ENCODE data around the gene CLDN34. TPM values are rescaled to one million over a fixed set of nuclear protein-coding genes. Genes with fewer than 3 reads are reported as not detected.
A peak's percentile ranks its signal among the peaks of the same experiment; 100 is the strongest.

CLDN34 gene
- total and polyA plus RNA-seq, 8 donors = 0.18 to 0.73 TPM; not detected in 6

- WGBS, 5 donors = 78 to 92% (median 82%) methylated on average over 4 to 10 of the region's 10 CpGs
- Histone ChIP-seq H3K4me3 (no peak overlapping the region), H3K36me3 (peaks cover 0 to 21% (median 10%) of the 10 kb centered on the region in 4 donors), H3K9me3 (peaks cover 0 to 2% (median 0%) of the 10 kb centered on the region in 4 donors), H3K27me3 (no peaks in the 10 kb centered on the region), H3K4me1 (no peaks in the 10 kb centered on the region), H3K27ac (no peak overlapping the region)
- no peak for TF ChIP-seq POLR2A (IDR thresholded peaks at IDR 0.05)
- TF ChIP-seq CTCF (IDR thresholded peaks at IDR 0.05) = no peak
- no peak for TF ChIP-seq POLR2AphosphoS5 (IDR thresholded peaks at IDR 0.05)
- TF ChIP-seq EP300 (IDR thresholded peaks at IDR 0.05) = no peak
- intact Hi-C loops (cut with DNase I; ENCODE audit: low total_unique reads) = no loop called here
- DNase-seq = no peak
Observed at GRCh38 chrX:9947131-9947794, 19.9 kb upstream of the CLDN34 start.

GRCh38 chrX:9948406-9948805 lies 18.8 kb upstream of the CLDN34 start:
- peaks cover 0 to 21% (median 10%) of the 10 kb centered on the region in 4 donors for H3K36me3 ChIP-seq
- 74 to 89% (median 81%) methylated on average over 9 of the region's 9 CpGs for WGBS, 5 donors
- intact Hi-C loops (cut with DNase I; ENCODE audit: low total_unique reads) = no loop called here
- no peak overlapping the region for H3K27ac ChIP-seq
- H3K4me1 ChIP-seq = no peaks in the 10 kb centered on the region
- H3K9me3 ChIP-seq = peaks cover 0 to 14% (median 6%) of the 10 kb centered on the region in 4 donors
- TF ChIP-seq POLR2A (IDR thresholded peaks at IDR 0.05) = no peak
- TF ChIP-seq EP300 (IDR thresholded peaks at IDR 0.05) = no peak
- TF ChIP-seq POLR2AphosphoS5 (IDR thresholded peaks at IDR 0.05) = no peak
- TF ChIP-seq CTCF (IDR thresholded peaks at IDR 0.05) = no peak
- DNase-seq = peak in 1 of 2 donors; percentile 13
- H3K27me3 ChIP-seq = no peaks in the 10 kb centered on the region
- H3K4me3 ChIP-seq = no peak overlapping the region

- intact Hi-C loops (cut with DNase I; ENCODE audit: low total_unique reads) = no loop called here
- no peak overlapping the region for H3K27ac ChIP-seq
- H3K4me1 ChIP-seq = no peaks in the 10 kb centered on the region
- H3K36me3 ChIP-seq = peaks cover 0 to under 1% (median 0%) of the 10 kb centered on the region in 4 donors
- no peak for DNase-seq
- 44 to 68% (median 58%) methylated on average over 1 of the region's 1 CpG for WGBS, 5 donors
- H3K4me3 ChIP-seq = no peak overlapping the region
- H3K27me3 ChIP-seq = no peaks in the 10 kb centered on the region
- TF ChIP-seq CTCF (IDR thresholded peaks at IDR 0.05) (no peak), POLR2A (IDR thresholded peaks at IDR 0.05) (no peak), EP300 (IDR thresholded peaks at IDR 0.05) (no peak), POLR2AphosphoS5 (IDR thresholded peaks at IDR 0.05) (no peak)
- peaks cover 0 to 26% (median 9%) of the 10 kb centered on the region in 4 donors for H3K9me3 ChIP-seq
Observed at GRCh38 chrX:9952300-9952699, 14.9 kb upstream of the CLDN34 start.

GRCh38 chrX:9953396-9953795 lies 13.8 kb upstream of the CLDN34 start:
- H3K36me3 ChIP-seq = no peaks in the 10 kb centered on the region
- intact Hi-C loops (cut with DNase I; ENCODE audit: low total_unique reads) = no loop called here
- H3K9me3 ChIP-seq = peaks cover 0 to 26% (median 9%) of the 10 kb centered on the region in 4 donors
- no peak for TF ChIP-seq POLR2A (IDR thresholded peaks at IDR 0.05)
- no peak overlapping the region for H3K27ac ChIP-seq
- no peaks in the 10 kb centered on the region for H3K4me1 ChIP-seq
- WGBS, 5 donors = 84 to 100% (median 95%) methylated on average over 1 to 2 of the region's 2 CpGs
- no peak for DNase-seq
- no peak overlapping the region for H3K4me3 ChIP-seq
- no peaks in the 10 kb centered on the region for H3K27me3 ChIP-seq

GRCh38 chrX:9955506-9955905 lies 11.7 kb upstream of the CLDN34 start:
- H3K27ac ChIP-seq = no peak overlapping the region
- H3K36me3 ChIP-seq = no peaks in the 10 kb centered on the region
- no peaks in the 10 kb centered on the region for H3K27me3 ChIP-seq
- peaks cover 0 to 26% (median 9%) of the 10 kb centered on the region in 4 donors for H3K9me3 ChIP-seq
- no peaks in the 10 kb centered on the region for H3K4me1 ChIP-seq
- TF ChIP-seq POLR2AphosphoS5 (IDR thresholded peaks at IDR 0.05) (no peak), POLR2A (IDR thresholded peaks at IDR 0.05) (no peak), CTCF (IDR thresholded peaks at IDR 0.05) (no peak), EP300 (IDR thresholded peaks at IDR 0.05) (no peak)
- intact Hi-C loops (cut with DNase I; ENCODE audit: low total_unique reads) = no loop called here
- DNase-seq = no peak
- 75 to 86% (median 78%) methylated on average over 6 of the region's 6 CpGs for WGBS, 5 donors
- no peak overlapping the region for H3K4me3 ChIP-seq

Data from stomach (tissue), 9 donors.